ENCODE measurements around the gene ERCC5.

ERCC5 gene

DNA sequence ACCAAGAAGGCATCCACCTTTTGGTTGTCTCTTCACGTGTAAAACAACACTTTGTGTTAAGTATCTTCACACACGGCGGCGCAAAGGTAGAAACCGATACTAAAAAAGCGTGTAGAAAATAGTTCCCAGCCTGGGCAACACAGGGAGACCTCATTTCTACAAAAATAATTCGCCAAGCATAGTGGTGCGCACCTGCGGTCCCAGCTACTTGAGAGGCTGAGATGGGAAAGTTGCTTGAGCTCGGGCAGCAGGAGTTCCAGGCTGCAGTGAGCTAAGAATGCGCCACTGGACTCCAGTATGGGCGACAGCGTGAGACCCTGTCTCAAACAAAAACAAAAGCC is 573 bp upstream of the ERCC5 start:
- no peak for DNase-seq (ENCODE audit: low read depth)

DNA sequence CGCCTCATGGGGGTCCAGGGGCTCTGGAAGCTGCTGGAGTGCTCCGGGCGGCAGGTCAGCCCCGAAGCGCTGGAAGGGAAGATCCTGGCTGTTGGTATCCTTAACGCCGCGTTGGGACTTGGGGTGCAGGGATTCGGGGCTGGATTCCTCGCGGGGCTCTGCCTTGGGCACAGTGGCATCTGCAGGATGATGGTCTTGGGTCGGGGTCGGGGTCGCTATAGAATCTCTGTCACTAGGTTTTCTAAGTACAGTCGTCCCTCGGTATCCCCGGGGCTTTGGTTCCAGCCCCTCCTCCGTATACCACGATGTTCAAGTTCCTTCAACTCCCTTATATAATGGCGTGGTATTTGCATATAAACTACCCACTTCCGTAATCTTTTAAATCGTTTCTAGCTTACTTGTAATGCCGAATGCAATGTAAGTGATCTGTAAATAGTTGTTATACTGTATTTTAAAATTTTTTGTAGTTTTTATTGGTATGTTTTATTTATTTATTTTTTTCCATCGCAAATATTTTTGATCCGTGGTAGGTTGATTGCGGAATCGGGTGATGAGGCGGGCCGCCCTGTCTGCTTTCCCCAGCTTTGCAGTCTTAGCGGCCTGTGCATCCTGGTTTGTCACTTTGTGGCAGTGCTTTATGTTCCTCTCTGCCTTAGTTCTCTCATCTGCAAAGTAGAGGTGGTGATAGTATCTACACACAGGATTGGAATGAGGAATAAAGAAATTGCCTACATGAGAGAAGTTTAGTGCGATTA is 606 bp downstream of the ERCC5 start:
- DNase-seq (ENCODE audit: low read depth) = no peak

GRCh38 chr13:102847272-102848234 is 1.7 kb downstream of the ERCC5 start:
- no peak for DNase-seq (ENCODE audit: low read depth)

- DNase-seq (ENCODE audit: low read depth) = no peak
Observed at GRCh38 chr13:102848956-102849355, 3.1 kb downstream of the ERCC5 start.

DNA sequence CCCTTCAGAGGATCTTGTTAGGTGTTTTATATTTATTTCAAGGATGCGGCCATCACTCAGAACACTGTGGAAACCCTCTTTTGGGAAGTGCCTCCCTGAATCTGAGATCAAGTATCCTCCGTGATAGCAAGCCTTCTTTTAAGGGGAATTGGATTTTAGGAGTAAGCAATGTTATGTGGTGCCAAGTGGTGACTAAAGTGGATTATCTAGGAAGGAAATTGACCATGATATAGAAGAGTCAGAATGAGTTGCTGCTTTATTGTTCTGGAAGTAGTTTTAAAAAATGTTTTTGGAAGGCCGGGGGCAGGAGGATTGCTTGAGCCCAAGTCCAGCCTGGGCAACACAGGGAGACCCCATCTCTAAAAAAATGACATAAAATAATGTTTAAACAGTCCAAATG is 6.7 kb downstream of the ERCC5 start:
- DNase-seq (ENCODE audit: low read depth) = no peak

DNA sequence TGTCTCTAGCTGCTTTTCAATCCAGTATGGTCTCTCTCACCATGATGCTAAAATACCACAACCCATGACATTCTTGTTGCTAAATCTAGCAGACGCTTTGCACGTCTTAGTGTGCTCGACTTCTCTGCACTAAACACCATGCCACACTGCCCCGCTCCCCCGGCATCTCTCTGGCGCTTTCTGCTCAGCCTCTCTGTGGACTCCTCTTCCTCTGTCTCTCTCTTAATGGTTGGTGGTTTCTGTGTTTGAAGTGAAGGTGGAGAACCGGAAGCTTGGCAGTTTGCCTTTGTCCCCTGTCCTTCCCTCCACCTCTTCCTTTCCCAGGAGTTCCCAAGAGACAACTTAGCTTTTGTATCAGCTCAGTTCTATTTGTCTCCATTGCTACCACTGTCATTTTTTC is 8.8 kb downstream of the ERCC5 start:
- DNase-seq (ENCODE audit: low read depth) = no peak

GRCh38 chr13:102856557-102856956 is 10.7 kb downstream of the ERCC5 start:
- no peak for DNase-seq (ENCODE audit: low read depth)

DNA sequence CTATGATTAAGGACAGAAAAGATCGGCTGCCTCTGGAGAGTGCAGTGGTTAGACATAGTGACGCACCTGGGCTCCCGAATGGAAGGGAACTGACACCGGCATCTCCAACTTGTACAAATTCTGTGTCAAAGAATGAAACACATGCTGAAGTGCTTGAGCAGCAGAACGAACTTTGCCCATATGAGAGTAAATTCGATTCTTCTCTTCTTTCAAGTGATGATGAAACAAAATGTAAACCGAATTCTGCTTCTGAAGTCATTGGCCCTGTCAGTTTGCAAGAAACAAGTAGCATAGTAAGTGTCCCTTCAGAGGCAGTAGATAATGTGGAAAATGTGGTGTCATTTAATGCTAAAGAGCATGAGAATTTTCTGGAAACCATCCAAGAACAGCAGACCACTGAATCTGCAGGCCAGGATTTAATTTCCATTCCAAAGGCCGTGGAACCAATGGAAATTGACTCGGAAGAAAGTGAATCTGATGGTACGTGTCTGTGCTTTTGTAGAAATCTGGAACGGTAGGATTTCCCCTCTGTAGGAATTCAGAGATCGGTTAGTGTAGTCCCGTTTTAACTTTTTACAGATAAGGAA is 16.9 kb downstream of the ERCC5 start:
- DNase-seq (ENCODE audit: low read depth) = no peak

DNA sequence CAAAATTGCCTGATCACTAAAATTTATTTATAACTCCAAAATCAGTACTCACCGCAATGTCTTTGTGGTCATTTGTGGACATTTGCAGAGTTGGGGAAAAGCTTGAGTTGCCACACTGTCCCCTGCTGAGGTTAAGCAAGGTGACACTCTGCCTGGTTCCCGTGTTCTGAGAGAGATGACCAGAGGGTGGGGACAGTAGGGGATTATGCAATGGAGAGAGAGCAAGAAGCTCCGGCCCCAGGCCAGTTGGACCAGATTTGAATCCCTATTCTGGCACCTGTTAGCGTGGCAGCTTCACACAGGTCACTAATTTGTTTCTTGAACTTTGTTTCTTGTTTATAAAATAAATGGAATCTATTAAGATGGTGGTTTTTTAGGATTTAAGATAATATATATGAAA is 17.8 kb downstream of the ERCC5 start:
- no peak for DNase-seq (ENCODE audit: low read depth)

GRCh38 chr13:102868366-102868936 is 22.6 kb downstream of the ERCC5 start:
- DNase-seq (ENCODE audit: low read depth) = no peak

DNA sequence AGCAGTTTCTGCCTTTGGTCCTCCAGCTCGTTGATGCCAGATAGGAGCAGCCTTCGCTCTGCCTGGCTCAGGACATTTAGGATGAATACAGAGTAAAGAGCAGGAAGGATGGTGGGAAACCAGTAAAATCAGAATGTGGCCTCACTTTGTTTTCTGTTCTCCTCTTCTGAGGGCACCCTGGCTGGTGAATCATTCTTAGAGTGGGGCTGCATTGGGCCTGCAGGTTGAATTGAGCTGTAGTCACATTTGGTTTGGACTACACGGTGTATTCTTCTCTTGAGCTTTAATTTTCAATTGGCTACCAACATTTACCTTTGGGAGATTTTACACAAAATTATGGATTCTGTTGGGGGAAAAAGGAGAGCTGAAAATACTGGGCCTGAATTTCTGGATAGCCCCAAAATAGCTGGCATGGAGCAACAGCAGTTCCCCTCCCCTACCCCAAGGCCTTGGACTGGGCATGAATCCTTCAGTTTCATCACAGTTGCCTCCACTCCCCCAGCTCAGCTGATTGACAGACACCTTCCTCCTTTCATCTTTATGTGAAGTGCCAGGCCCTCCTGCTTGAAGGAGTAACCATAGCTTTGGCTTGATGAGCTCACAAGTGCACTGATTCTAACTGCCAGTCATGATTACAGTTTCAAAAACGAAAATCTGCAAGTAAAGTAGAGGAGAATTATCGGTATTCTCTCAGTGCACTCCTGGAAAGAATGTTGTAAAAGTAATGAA is 24.3 kb downstream of the ERCC5 start:
- DNase-seq (ENCODE audit: low read depth) = no peak

GRCh38 chr13:102870677-102871415 is 25.0 kb downstream of the ERCC5 start:
- no peak for DNase-seq (ENCODE audit: low read depth)

GRCh38 chr13:102872131-102872530 is 26.3 kb downstream of the ERCC5 start:
- DNase-seq (ENCODE audit: low read depth) = no peak

GRCh38 chr13:102872531-102872930 is 26.7 kb downstream of the ERCC5 start:
- DNase-seq (ENCODE audit: low read depth) = no peak

DNA sequence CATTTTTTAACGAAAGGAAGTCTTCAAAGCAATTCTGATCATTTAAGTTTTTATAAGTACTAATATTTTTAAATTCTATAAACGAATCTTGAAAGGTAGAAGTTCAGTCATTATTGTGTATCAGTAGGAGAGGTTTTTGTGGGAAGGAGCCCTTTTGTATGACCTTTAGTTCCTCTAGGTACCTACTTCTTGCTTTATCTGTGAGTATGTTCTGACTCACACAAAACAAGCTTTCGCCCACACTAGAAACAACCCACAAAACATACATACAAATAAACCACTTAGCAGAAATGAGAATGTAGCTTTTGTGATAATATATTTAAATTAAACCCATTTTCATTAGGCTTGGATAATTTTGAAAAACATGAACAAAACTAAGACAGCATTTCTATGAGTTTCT is 27.8 kb downstream of the ERCC5 start:
- DNase-seq (ENCODE audit: low read depth) = no peak

DNA sequence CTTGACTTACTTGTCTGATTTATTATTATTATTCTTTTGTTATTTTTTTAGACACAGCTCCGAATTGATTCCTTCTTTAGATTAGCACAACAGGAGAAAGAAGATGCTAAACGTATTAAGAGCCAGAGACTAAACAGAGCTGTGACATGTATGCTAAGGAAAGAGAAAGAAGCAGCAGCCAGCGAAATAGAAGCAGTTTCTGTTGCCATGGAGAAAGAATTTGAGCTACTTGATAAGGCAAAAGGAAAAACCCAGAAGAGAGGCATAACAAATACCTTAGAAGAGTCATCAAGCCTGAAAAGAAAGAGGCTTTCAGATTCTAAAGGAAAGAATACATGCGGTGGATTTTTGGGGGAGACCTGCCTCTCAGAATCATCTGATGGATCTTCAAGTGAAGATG is 29.4 kb downstream of the ERCC5 start:
- DNase-seq (ENCODE audit: low read depth) = no peak

GRCh38 chr13:102877303-102877702 is 31.5 kb downstream of the ERCC5 start:
- no peak for DNase-seq (ENCODE audit: low read depth)

GRCh38 chr13:102878481-102878880 is 32.6 kb downstream of the ERCC5 start:
- DNase-seq (ENCODE audit: low read depth) = no peak

GRCh38 chr13:102879793-102880499 is 34.1 kb downstream of the ERCC5 start:
- no peak for DNase-seq (ENCODE audit: low read depth)

DNA sequence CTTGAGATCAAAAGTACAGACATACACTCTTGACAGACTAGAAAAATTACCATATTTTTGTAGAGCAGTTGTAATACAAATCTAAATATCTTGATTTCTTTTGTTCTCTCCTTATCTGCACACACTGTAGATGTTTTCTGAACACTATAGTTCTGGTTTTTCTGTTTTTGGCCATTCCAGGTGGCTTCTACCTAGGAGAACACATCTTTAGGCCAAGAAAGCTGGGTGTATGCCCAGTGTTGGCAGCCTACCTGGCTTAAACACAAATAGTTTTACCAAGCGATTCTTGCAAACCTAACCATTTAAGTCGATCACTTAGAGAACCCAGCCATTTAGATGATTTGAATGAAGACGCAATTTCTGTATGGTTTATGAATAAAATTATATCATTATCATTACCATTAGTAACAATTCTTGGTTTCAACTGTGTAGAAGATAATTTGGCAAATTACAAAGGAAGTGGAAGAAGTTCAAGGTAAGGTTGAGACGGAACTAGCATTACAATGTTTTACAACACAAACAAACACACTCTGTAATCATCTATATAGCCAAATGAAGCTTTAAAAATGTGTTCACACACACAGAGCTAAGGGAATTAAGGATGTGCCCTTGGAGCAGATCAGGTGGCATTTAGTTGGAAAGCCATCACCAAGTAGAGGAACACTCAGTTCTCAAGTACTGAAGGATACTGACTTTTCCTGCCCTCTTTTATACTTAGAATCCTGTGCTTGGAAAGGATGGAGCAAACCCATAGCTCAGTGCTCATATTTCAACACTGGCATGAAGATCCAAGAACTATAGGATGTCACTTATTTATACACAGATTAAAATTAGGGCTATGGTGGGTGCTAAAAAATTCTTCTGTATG is 36.2 kb downstream of the ERCC5 start:
- no peak for DNase-seq (ENCODE audit: low read depth)
